ENCODE measurements around the gene EDC4. TPM values are rescaled to one million over a fixed set of nuclear protein-coding genes. Genes with fewer than 3 reads are reported as not detected.

EDC4 gene
- total RNA-seq, 2 experiments from 2014 or later = 114 to 128 TPM

Other genes with a start within 250 kb of the EDC4 start
- 100 to 1,000 TPM; 203 to 226 TPM for gene CARMIL2, start 227.9 kb upstream of the EDC4 start, total RNA-seq
- gene ACD, start 212.8 kb upstream of the EDC4 start, total RNA-seq = 10 to 100 TPM; 38.0 to 41.8 TPM
- gene PARD6A, start 212.1 kb upstream of the EDC4 start, total RNA-seq = 10 to 100 TPM; 11.6 to 13.0 TPM
- gene ENKD1, start 206.3 kb upstream of the EDC4 start, total RNA-seq = 1 to 10 TPM; 8.0 to 8.2 TPM
- gene C16orf86, start 206.2 kb upstream of the EDC4 start, total RNA-seq = 1 to 10 TPM; 3.8 to 4.8 TPM
- gene GFOD2, start 153.7 kb upstream of the EDC4 start, total RNA-seq = 10 to 100 TPM; 11.2 to 11.9 TPM
- gene RANBP10, start 66.5 kb upstream of the EDC4 start, total RNA-seq = 10 to 100 TPM; 28.2 to 30.4 TPM
- gene TSNAXIP1, start 66.2 kb upstream of the EDC4 start, total RNA-seq = under 1 TPM; 0.27 to 0.33 TPM
- gene THAP11, start 30.7 kb upstream of the EDC4 start, total RNA-seq = 10 to 100 TPM; 37.5 to 41.7 TPM
- 100 to 1,000 TPM; 112 to 140 TPM for gene NUTF2, start 26.1 kb upstream of the EDC4 start, total RNA-seq
- 10 to 100 TPM; 62.1 to 64.0 TPM for gene CENPT, start 25.4 kb upstream of the EDC4 start, total RNA-seq
- gene NRN1L, start 11.8 kb downstream of the EDC4 start, total RNA-seq = 1 to 10 TPM; 1.5 to 2.5 TPM
- 10 to 100 TPM; 21.3 to 21.5 TPM for gene PSKH1, start 20.2 kb downstream of the EDC4 start, total RNA-seq
- 1 to 10 TPM; 7.2 to 9.4 TPM for gene CTRL, start 58.8 kb downstream of the EDC4 start, total RNA-seq
- 100 to 1,000 TPM; 214 to 288 TPM for gene PSMB10, start 63.8 kb downstream of the EDC4 start, total RNA-seq
- gene LCAT, start 71.1 kb downstream of the EDC4 start, total RNA-seq = 10 to 100 TPM; 12.9 to 15.3 TPM
- gene SLC12A4, start 95.6 kb downstream of the EDC4 start, total RNA-seq = 10 to 100 TPM; 27.1 to 29.5 TPM
- gene DPEP3, start 107.4 kb downstream of the EDC4 start, total RNA-seq = under 1 TPM; 0.10 TPM
- 10 to 100 TPM; 12.4 to 14.2 TPM for gene DPEP2, start 126.4 kb downstream of the EDC4 start, total RNA-seq
- gene DPEP2NB, start 142.9 kb downstream of the EDC4 start, total RNA-seq = not detected
- 10 to 100 TPM; 12.9 to 14.4 TPM for gene DDX28, start 150.2 kb downstream of the EDC4 start, total RNA-seq
- 10 to 100 TPM; 21.5 to 23.4 TPM for gene DUS2, start 150.2 kb downstream of the EDC4 start, total RNA-seq
- 100 to 1,000 TPM; 146 to 159 TPM for gene NFATC3, start 212.3 kb downstream of the EDC4 start, total RNA-seq